HG02678 (cell line): Measurements from ENCODE around the gene C15orf62.

Experiments
- ATAC-seq: cut with Tn5 transposase; IDR thresholded peaks from one replicate; pipeline ENCODE4 v1.9.1; 2021; ENCODE audit warnings: mild to moderate bottlenecking, moderate library complexity; ENCODE audit not compliant: unreplicated experiment

Gene C15orf62, protein sequence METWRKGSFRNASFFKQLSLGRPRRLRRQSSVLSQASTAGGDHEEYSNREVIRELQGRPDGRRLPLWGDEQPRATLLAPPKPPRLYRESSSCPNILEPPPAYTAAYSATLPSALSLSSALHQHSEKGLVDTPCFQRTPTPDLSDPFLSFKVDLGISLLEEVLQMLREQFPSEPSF

DNA sequence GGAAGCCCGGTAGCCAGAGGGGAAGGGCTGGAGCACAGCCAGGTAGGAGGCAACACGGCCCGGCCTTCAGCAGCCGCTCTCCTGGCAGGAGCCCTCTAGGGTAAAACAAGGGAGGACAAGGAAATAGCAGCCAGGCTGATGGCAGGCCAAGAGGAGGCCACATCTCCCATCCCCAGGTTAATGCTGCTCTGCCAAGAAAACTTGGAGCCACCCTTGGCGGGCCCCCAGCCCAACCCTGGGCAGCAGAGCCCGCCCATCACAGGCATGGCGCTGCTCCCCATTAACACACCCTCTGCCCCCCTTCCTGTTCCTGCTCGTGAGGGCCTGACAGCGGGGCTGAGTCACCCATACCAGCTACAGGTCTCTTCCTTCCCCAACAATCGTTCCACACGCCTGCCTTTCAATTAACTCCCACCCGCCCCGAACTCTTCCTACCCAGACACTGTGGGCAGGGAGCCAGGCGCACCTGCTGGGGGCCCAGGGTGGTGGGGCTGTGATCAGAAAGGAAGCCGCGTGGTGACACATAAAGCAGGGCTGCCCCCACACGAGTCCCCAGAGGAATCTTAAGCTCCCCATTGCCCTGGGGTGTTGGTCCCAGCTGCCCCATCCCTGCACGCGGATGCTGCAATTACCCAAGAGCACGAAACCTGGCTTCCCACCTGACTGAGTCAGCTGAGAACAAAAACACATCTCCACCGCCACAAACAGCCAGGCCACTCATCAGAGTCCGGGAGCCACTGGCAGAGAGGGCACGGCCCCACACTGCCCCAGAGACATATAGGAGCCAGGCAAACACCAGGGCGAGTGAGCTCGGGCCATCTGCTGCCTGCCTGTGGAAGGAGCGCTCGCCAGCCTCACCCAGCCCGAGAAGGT is at the start of gene C15orf62:
Gene C15orf62 (plus strand): TSS at position 707 of the 873 bp plus-strand sequence. CDS start 516 bp downstream, outside the sequence.
- peak; percentile 51 for ATAC-seq

DNA sequence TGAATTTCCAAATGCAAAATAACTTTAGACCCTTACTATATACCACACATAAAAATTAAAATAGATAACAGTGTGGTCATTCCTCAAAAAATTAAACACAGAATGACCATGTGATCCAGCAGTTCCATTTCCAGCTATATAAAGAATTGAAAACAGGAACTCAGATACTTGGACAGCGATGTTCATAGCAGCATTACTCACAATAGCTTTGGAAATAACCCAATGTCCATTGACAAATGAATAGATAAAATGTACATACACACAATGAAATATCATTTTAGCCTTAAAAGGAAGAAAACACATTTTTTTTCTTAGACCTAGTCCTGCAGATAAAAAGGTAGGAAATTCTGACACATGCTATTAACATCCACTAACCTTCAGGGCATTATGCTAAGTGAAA is 48.1 kb upstream of the C15orf62 start:
- ATAC-seq, result no peak

DNA sequence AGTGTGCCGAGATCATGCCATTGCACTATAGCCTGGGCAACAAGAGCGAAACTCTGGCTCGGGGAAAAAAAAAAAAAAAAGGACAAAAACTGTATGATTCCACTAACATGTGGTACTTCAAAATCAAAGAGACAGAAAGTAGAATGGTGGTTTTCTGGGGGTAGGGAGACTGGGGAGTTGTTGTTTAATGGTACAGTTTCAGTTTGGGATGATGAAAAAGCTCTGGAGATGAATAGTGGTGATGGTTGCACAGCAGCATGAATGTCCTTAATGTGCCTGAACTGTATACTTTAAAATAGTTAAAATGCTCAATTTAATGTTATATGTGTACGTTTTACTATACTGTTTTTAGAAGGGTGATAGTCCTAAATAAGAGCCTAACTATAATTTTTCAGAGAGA is 47.4 kb upstream of the C15orf62 start:
- ATAC-seq, result no peak

DNA sequence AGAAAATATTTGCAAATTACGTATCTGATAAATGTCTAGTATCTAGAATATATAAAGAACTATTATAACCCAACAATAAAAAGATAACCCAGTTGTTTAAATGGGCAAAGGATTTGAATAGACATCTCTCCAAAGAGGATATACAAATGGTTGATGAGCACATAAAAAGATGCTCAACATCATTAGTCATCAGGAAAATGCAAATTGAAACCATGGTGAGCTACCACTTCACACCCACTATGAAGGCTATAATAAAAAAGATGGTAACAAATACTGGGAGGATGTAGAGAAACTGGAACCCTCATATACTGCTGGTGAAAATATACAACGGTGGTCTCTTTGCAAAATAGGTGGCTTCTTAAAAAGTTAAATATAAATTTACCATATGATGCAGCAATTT is 46.8 kb upstream of the C15orf62 start:
- ATAC-seq, result no peak

DNA sequence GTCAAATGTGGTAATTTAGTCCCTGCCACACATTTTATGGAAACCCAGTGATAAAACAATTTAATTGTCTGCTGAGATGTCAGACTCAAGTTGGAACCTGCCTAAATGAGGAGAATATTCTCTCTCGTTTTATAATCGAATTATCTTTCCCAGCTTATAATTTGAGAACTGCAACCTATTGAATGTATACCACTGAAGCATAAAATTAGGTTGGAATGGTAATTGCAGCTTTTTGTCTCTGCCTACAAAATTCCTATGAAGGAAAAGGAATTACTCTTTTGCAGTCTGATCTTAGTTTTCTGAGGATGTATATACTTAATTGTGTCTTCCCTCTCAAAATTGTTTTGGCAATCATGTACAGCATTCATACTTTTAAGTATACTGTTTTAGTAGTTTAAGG is 45.9 kb upstream of the C15orf62 start:
- ATAC-seq, result no peak

DNA sequence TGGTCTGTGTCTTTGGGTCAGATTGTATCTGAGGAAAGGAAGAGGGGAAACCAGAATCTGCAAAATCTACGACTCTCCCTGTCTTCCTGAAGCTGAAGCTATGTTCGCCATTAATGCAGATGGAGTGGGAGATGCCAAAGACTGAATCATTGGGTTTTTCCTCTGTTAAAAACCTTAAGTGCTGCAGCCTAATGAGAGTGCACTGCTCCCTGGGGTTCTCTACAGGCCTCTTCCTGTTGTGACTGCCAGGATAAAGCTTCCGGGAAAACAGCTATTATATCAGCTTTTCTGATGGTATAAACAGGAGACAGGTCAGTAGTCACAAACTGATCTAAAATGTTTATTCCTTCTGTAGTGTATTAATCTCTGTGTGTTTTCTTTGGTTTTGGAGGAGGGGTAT is 38.7 kb upstream of the C15orf62 start:
- ATAC-seq, result no peak

DNA sequence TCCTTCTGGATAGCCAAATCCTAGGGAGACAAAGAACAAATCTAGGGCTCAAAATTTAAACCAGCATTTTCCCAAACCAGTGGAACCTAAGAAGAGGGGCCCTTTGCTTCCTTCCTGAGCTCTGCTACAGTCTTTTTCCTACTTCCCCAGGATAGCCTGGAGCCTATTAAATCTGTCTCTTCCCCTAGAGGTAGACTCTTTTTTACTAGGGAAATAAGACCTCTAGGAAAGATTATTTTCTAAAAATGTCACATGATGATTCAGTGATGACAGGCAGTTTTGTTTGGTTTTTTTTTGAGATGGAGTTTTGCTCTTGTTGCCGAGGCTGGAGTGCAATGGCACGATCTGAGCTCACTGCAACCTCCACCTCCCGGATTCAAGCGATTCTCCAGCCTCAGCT is 33.2 kb upstream of the C15orf62 start:
- ATAC-seq, result no peak

DNA sequence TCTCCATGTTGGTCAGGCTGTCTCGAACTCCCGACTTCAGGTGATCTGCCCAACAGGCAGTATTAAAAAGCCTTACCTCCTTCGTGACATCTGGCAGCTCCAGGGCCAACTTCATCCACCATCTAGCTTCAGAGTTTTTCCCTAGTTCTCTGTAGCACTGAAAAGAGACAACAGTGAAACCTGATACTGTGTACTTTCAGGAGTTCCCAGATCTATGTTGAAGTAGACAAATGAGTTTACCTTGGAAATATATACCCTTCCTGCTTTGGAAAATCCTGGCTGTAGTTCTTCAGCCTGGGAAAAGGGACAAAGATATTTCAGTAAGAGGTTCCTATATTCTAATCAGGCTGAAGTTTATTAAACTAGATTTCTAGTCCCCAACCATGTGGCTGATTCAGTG is 32.7 kb upstream of the C15orf62 start:
- no peak for ATAC-seq

DNA sequence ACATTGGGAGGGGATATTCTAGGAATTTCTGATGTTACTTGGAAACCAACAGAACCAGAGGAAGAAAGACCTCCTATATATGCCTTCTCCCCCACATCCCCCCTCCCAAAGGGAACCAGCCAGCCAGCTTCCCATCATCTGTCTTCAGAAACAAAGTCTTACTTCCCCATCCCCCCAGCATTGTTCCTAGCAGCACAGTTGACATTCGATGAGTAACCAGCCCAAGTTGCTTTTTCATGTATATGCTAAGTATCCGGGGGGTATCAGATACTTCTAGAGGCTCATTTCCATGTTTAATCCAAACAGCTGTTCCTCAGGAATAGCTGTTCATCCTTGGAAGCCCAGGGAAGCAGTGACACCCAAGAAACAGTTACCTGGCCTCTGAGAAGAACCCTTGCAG is 30.7 kb upstream of the C15orf62 start:
- ATAC-seq, result no peak

DNA sequence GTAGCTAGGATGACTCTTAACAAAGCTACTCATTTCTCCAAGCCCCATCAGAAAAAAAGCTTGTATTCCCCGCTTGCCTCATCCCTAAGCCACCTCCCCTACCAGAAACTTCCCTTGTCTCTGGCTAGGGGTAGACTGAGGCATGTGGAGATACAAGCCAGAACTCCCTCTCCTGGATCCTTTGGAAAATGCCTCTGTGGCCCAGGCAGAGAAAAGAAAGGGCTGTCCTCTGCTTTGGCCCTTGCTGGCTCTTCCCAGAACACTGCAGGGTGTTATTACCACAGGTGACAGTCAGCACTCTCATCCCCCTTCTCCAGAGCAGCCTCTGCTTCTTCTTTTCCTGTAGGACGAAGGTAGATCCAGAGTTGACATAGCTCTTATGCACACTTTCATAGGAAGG is 29.9 kb upstream of the C15orf62 start:
- no peak for ATAC-seq

DNA sequence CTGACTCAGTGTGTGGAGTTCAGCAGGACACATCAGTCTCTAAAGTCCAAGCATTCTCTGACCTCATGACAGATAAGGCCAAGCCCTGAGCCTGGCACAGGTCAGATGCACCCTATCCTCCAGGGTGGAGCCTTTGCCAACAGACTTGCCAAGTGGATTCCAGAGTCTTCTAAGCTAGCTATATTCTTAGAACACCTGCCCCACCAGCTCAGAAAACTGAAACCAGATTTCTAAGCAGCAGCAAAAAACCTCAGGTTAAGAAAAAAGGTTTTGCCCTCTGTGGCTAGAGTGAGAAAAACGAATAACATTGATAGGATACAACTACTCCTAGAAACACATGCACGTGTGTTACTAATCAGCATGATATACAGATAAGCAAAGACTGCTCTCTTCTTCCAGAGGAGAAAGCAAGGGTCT is 26.3 kb upstream of the C15orf62 start:
- ATAC-seq, result no peak

DNA sequence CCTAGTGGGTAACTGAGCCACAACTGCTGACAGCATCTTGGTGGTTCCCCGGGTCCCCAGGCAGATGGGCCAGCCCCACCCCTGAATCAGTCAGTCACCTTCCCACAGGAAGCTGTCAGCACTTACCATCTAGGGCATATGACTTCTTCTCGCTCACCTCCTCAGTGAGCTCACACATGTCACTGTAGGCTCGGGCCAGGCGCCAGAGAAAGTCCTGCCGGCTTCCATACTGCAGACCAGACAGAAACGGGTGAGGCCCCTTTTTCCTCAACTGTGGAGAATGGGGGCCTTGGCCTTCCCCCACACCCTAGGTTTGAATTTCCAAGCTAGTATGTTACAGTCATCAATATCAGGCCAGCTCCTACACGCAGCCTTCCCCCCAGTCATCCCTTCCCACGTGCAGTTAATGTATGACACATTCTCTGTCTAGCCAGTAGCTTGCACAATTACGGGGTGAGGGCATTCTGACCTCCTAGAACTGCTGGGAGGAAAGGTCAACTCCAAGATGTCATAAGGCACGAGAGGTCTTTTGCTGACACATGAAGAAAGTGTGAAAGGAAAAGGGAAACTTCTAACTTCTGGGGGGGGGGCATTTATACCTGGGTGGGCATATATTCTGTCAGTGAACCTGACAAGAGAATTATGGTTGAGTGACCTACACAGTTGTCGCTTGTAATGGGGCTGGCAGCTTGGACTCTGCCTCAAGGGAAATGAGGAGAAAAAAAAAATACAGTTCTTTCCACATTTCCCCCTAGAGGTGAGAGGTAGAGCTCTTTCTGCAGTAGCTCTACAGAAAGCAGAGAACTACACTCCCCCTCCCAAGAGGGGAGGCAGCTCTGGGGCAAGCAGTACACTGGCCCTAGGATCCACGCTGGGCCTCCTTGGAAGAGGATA is 25.6 kb upstream of the C15orf62 start:
- peak; percentile 85 for ATAC-seq

DNA sequence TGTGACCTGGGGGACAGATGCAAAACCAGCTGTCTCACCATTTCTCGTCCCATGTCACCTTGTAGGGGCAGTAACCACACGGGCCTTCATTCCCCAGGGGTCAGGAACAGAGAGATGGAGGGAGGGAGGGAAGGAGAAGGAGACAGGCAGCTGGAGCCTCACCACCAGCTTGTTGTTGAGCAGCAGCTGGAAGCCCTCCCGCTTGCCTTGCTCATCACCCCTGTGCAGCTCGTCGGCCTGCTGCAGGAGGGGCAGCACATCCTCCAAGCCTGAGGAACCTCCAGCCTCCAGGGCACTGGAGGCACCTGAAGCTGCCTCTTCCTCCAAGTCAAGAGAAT is 25.0 kb upstream of the C15orf62 start:
- no peak for ATAC-seq

DNA sequence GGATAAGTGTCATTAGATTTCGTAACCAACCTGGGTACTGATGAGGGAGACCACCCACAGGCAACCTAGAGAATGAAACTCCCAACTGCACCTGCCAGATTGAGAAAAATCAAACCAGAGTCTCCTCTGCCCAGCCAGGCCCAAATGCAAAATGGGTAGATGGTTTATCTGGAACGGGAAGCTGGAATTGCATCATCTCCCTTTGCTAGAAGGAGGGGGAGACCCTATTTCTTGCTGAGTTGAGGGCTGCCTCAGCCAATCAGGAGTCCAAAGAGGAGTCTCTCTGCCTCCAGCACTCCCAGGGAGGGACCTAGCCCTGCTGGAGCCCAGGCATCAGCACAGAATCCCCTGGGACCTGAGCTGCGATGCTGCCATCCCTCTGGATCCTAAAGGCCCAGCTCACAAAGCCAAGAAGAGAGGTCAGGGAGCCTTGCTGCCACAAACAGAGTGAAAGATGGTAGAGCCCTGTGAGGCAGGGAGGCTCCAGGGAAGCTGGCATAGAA is 22.8 kb upstream of the C15orf62 start:
- ATAC-seq, result no peak

DNA sequence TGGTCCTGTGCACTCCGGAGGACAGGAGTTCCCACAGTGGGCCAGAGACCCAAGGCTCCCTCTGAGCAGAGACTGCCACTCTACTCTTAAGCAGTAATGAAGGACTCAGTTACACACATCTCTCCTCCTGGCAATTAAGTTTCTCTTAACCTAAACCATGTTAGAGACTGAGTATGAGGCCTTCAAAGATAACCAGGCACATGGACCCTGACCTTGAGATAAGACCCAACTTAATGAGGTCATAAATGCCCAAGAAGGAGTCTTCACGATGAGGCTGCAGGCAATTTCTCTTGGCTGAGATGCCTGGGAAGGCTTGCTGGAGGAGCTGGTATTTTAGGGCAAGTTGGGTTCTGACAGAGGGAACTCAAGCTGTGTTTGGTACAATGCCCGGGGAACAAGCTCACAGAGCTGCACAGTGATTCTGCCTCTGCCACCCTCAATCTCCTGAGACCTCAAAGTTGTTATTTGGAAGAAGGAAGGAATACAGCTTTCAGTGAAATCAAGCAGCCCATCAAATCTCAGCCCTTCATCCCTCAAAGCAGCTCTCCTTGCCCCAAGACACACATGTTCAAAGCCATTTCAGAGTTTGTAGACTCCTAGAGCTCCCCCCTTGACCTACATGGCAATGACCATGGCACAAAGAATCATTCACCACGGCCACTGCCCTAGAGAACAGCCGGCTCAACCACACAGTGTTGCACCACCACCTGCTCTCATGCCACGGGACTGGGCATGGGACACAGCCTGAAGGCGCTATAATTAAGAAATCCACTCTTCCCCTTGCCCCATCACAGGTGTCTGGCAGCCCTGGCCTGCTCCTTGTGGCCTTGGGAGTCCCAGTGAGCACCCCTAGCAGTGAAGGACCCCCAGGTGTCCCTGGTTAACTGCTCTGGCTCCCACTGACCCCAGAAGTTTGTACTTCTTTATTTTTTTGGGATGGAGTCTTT is 21.8 kb upstream of the C15orf62 start:
- ATAC-seq, result no peak

DNA sequence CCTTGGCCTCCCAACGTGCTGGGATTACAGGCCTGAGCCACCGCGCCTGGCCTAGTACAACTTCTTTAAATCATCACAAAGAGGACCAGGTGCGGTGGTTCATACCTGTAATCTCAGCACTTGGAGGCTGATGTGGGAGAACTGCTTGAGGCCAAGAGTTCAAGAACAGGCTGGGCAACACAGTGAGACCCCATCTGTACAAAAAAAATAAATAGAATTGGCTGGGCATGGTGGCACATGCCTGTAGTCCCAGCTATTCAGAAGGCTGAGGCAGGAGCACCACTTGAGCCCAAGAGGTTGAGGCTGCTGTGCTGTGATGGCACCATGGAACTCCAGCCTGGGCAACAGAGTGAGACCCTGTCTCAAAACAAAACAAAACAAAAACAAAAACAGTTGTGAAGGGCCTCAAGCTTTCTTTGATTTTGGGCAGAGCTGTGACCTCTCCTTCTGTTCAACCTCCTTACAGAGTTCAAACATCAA is 20.6 kb upstream of the C15orf62 start:
- no peak for ATAC-seq

DNA sequence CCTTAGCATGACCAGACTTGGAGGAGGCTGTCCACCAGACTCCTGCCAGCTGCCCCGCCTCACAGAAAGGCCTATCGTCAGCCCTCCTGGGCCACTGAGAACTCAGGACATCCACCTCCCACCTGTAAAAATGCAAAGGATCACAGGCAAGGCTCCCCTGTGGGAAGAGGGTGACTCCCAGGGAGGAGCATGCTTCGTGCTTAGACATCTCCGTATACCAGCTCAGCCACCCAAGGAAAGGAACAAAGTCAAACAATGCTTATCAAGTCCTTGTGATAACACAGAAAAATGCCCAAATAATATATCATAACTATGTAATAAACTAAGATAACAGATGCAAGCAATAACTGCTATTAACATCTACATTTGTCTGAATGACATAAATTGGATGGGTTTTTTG is 18.9 kb upstream of the C15orf62 start:
- no peak for ATAC-seq

DNA sequence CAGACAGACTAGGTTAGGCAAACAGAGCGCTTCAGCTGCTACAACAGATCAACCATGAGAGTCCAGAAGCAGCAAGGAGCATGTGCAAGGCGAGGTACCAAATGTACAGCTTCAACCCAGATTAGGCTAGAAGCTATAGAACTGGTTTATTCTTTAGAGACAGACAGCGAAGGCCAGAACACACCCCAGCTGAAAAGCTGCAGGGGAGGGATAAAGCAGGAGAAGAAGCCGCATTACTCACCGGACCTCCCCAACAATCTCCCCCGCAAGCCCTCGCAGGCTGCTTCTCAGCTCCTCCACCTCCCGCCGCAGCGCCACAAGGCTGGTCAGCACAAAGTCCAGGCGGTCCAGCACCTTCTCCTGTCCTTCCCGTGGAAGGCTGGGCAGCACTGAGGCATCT is 18.0 kb upstream of the C15orf62 start:
- no peak for ATAC-seq

DNA sequence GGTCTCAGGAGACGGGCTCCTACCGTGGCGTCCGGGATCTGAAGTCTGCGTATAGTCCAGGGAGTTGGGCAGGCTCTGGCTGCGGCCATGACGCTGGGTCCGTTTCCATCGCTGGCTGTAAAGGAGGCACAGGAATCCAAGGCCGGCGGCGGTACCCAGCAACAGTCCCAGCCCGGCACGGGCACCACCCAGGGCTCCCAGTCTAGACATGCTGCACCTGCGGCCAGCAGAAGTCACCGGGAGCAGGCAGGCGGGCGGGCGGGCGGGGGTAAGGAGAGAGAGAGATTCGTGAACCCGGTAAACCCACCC is 15.3 kb upstream of the C15orf62 start:
- ATAC-seq, result peak; percentile 3
